ENCODE data around the gene KASH5. TPM values are rescaled to one million over a fixed set of nuclear protein-coding genes. Genes with fewer than 3 reads are reported as not detected.
A peak's percentile ranks its signal among the peaks of the same experiment; 100 is the strongest.
"Not testable (repeated sequence)": the region's sequence is repeated elsewhere in the genome, so short reads cannot be mapped to it uniquely, and the experiment has no call there.

The KASH5 gene
- total RNA-seq, 1 donor from 2014 or later = not detected

GRCh38 chr19:49436381-49437017, 48.5 kb downstream of the KASH5 start:
- DNase-seq (ENCODE audit: low read depth) = no peak

GRCh38 chr19:49437231-49437630, 49.2 kb downstream of the KASH5 start:
- no peak for DNase-seq (ENCODE audit: low read depth)

DNA sequence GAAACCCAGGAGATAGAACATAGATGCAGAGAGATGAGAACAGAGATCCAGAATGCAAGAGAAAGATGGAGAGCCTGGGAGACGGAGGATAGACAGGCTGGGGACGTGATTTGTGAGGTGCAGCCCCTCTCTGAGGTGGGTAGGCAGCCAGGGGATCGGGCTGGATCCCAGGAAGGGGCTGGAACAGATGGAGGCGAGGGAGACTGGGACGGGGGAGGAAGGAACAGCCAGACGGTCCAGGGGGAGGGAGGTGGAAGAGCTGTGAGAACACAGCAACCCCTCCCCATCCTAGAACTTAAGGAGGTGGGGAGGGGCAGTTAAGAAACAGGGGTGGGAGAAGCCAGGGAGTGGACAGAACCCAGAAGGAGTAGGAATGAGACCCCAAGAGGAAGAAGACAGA, 50.2 kb downstream of the KASH5 start:
- DNase-seq (ENCODE audit: low read depth) = no peak

DNA sequence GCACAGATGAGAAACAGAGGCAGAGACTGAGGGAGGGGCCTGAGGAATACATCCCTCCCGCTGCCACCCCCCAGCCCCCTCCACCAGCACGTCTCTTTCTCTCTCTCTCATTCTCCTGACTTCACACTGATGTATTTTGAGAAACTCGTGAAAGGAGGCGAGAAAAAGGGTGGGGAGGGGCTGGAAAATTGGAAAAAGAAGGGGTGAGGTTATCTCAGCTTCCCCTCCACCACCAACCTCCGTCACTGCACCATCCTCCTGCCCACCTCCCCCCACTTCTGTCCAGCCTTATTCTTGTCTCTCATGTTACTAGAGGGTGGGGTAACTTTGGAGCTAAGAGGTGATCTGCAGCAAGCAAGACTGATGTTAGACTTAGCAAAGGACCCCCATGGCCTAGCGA, 51.8 kb downstream of the KASH5 start:
- DNase-seq (ENCODE audit: low read depth) = no peak

DNA sequence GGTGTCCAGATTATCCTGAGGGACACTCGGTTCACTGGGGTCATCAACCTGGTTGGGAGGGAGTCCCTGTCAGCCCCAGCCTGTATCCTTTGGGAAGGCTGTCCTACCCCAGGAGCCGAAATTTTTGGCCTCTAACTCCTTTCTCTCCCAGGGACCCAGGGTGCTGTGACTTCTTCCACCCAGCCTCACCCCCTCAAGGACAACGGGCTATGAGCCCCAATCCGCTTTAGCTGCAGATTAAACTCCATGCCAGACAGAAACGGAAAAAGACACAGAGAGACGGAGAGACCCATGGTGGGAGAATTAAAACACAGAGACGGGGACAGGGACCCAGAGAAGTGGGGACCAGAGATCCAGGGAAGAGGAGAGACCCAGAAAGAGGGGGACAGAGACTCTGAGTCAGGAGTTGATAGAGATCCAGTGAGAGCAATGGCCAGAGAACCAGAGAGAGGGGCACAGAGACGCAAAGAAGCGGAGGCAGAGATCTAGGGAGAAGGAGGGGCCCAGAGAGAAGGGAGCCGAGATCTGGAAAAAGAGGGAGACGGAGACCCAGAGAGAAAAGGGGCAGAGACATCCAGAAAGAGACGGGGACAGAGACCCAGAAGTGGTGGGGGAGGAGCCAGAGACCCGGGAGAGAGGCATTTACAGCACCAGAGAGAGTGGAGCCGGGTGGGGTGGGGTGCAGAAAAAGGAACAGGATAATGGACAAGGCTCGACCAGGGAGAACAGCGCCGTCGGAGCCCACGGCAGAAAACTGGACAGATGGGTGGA, 52.6 kb downstream of the KASH5 start:
- no peak for DNase-seq (ENCODE audit: low read depth)

DNA sequence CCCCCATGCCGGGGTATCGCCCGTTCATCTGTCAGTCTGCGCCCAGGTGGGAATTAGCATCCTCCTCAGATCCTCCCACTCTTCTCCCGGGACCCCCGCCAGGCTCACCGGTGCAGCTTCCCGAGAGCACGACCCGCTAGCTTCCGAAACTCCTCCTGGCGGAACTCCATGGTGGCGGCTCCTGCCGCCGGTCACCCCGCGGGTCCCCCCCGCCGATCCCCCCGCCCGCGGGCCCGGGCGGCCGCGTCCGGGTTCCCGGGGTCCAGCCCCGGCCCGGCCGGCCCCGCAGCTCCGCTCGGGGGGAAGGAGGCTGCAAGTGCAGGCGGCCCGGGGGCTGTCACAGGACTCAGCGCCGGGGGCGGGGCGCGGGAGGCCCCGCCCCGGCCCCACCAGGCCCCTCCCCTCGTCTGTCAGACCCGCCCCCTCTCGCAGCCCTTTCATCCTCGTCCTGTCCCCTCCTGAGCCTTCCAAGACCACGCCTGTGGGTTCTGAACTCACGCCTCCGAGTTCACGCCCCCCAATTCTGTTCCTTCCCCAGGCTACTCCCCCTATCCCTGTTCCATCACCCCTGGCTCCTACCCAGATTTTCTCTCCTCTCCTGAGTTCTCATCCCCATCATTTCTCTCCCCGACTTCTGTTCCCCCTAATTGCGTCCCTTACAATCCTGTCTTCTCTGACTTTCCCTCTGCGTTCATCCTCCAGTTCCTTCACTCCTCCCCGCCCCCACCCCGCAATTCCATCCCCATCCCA, 53.3 kb downstream of the KASH5 start, which contains the start of gene SLC17A7:
TSS of gene SLC17A7 (minus strand) at position 318 of the 750 bp plus-strand sequence. CDS start at position 170, 148 bp downstream.
- DNase-seq (ENCODE audit: low read depth) = no peak

DNA sequence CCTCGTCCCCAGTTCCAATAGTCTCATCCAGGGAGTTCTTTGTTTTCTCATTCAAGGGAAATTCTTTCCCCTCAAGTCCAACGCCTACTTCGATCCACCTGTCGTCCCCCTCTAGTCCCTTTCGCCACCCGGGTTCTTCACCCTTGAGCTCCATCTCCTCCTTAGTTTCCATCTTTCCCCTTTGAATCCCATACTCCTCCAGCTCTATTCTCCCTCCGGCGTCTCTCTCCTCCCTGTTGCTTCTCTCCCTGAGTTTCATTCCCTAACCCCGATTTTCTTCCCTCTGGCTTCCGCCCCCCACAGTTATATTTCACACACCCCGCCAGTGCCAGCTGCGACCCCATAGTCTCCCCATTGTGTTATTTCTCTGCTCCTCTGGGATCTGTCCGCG, 53.9 kb downstream of the KASH5 start:
- DNase-seq (ENCODE audit: low read depth) = no peak

DNA sequence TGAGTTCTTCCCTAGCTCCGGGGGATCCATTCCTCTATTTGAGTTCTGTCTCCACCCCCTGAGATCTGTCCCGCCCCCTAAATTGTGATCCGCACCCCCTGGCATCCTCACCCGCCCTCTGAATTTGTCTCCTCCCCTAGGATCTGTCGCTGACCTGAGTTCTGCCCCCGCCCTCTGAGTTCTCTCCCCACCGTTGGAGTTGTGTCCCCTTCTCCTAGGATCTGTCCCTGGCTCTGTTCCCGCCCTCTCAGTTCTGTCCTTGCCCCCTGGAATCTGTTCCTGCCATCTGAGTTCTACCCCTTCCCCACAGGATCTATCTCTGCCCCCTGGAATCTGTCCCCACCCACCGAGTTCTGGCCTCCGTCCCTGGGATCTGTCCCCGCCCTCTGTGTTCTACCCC, 54.3 kb downstream of the KASH5 start:
- no peak for DNase-seq (ENCODE audit: low read depth)

DNA sequence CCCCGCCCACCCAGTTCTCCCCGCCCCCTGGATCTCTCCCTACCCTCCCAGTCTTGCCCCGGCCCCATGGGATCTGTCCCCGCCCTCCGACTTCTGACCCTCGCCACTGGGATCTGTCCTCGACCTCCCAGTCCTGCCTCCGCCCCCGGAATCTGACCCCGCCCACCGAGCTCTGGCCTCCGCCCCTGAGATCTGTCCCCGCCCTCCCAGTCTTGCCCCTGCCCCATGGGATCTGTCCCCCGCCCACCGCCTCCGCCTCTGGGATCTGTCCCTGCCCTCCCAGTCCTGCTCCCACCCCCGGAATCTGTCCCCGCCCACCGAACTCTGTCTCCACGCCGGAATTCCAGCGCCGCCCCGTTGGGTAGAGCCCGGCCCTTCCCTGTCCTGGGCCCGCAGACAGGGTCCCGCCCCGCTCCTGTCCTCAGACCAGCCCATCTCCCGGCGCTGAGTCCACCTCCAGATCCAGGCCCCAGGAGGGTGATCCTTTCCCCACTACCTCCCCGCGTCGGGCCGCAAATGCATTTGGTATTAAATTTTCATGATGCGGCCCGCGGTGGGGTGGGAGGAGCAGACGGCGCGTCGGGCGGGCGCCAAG, 54.8 kb downstream of the KASH5 start:
- DNase-seq (ENCODE audit: low read depth) = peak; percentile 75

GRCh38 chr19:49443366-49444099, 55.5 kb downstream of the KASH5 start:
- peak; percentile 83 for DNase-seq (ENCODE audit: low read depth)

DNA sequence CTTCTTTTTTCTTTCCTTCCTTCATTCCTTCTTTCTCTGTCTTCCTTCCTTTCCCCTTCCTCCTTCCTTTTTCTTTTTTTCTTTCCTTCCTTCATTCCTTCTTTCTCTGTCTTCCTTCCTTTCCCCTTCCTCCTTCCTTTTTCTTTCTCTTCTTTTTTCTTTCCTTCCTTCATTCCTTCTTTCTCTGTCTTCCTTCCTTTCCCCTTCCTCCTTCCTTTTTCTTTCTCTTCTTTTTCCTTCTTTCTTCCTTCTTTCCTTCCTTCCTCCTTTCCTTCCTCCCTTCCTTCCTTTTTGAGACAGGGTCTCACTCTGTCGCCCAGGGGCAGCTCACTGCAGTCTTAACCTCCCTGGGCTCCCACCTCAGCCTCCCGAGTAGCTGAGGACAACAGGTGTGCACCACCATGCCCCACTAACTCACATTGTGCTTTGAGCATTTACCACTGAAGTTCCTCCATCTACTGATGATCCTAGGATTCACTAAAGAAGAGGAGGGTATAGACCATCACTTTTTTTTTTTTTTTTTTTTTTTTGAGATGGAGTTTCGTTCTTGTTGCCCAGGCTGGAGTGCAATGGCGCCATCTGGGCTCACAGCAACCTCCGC, 56.2 kb downstream of the KASH5 start:
- not testable (repeated sequence) for DNase-seq (ENCODE audit: low read depth)

GRCh38 chr19:49445997-49446396, 57.9 kb downstream of the KASH5 start:
- DNase-seq (ENCODE audit: low read depth) = no peak

DNA sequence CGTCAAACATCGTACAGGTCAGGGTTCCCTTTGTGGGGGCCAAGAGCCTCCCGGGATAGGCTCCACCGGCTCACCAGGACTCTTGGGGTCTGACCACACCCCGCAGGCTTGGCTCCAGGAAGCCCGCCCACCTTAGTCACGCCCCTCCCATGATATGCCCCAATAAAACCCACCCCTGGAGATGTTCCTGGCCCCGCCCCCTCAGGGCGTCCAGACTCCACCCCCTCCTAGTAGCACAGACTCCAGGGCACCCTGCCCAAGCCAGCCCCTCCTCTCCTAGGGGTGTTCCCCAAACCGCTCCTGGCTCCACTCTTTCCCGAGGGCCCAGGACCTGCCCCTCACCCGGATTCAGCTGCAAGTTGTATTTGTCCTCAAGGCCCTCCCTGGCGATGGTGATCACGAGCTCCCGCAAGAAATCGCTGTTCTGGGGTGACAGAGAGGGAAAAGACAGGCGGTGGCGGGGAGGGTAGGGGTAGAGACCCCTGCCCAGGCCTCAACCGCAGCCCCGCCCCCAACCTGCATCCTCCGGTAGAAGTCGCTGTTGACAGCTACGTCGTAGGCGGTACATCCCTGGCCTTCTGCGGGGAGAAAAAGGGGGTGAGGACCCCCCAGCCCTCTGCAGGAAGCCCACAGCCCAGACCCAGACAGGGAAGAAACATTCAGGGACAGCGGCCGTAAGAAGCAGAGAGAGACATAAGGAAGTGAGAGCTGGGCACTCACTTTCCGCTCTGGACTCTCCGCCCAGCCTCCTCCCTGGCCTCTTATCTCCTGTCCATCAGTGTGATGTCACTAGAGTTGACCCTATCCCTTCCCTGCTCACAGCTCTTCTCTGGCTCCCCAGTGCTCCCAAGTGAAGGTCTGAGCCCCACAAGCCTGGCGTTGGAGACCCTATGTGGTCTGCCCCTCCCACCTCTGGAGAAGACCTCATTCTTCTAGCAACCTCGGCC, 59.7 kb downstream of the KASH5 start:
- no peak for DNase-seq (ENCODE audit: low read depth)

DNA sequence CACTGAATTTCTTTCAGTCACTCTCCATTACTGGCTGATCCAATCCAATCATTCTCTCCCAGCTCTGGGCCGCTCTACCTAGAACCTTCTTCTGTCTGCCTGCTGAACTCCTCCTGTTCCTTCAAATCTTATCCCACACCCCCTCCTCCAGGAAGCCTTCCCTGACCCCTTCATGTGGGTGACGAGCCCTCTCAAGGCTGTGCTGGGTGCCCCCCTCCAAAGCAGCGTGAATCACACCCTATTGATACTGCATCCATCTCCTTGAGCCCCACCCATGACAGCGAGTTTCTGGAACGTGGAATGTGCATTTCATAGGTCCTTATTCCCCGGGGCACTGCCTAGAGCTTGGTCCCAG, 60.4 kb downstream of the KASH5 start:
- no peak for DNase-seq (ENCODE audit: low read depth)

DNA sequence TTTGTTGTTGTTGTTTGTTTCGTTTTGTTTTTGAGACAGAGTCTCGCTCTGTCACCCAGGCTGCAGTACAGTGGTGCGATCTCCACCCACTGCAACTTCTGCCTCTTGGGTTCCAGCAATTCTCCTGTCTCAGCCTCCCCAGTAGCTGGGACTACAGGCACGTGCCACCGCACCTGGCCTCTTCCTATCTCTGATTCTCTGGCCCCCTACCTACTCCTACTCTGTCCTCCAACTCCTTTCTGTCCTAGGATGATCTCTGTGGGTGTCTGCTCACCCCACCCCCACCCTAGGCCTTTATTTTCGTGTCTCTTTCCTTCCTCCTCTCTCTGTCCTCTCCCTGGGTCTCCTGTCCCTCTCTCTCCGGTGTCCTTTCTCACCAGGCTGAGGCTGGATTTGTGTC, 62.4 kb downstream of the KASH5 start:
- DNase-seq (ENCODE audit: low read depth) = no peak

- peak; percentile 99 for DNase-seq (ENCODE audit: low read depth)
Observed at GRCh38 chr19:49451430-49452181, 63.6 kb downstream of the KASH5 start, which contains the start of gene PIH1D1. PIH1D1 (minus strand) TSS chr19:49451814; CDS start chr19:49451574, 240 bp downstream.

- peak; percentile 90 for DNase-seq (ENCODE audit: low read depth)
Observed at GRCh38 chr19:49453013-49453756, 65.1 kb downstream of the KASH5 start, which contains the start of gene ALDH16A1. ALDH16A1 (plus strand) TSS chr19:49453225; CDS start chr19:49453332, 107 bp downstream.

- DNase-seq (ENCODE audit: low read depth) = no peak
Observed at GRCh38 chr19:49453757-49454240, 65.8 kb downstream of the KASH5 start.

All from renal cortical epithelial cell (primary cell).